ENCODE results near the gene TWF2.

DNA sequence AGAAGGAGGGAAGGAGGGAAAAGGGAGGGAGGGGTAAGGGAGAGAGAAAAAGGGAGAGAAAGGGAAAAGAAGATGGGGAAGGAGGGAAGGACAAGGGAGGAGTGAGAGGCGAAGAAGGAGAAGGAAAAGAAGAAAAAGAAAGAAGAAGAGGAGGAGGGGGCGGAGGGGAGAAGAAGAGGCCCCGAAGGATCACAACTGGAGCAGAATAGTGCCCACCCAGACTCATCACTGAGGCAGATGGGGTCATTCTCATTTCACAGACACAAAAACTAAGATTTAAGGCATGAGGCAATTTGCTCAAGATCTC, 43.7 kb downstream of the TWF2 start:
- no peak for TF ChIP-seq CTCF (IDR thresholded peaks at IDR 0.05; ENCODE audit: low read depth, low read length)
- TF ChIP-seq EZH2phosphoT487 (IDR thresholded peaks at IDR 0.05; ENCODE audit: low read depth) = no peak

Measured in OCI-LY3 (cell line).